Colon (tissue), 2 donors: ENCODE results near the gene CACNB2.
"Not testable (repeated sequence)": the region's sequence is repeated elsewhere in the genome, so short reads cannot be mapped to it uniquely, and the experiment has no call there.

Source experiments
- FAIRE-seq: peaks from 2 replicates; lab custom pipeline; 2012; peaks lifted over from hg19 to GRCh38; lab: Jason Lieb, UNC
- donor health status: control.
- donor health status: control.

CACNB2 gene

GRCh38 chr10:18402853-18403252 lies 262.6 kb downstream of the CACNB2 start:
- FAIRE-seq: no peak

GRCh38 chr10:18404530-18404929 lies 264.3 kb downstream of the CACNB2 start:
- FAIRE-seq: no peak

- FAIRE-seq: no peak
Observed at GRCh38 chr10:18406136-18406535, 265.9 kb downstream of the CACNB2 start.

- FAIRE-seq: no peak
Observed at GRCh38 chr10:18409599-18410397, 269.6 kb downstream of the CACNB2 start.

GRCh38 chr10:18414061-18414460 lies 273.8 kb downstream of the CACNB2 start:
- no peak for FAIRE-seq

GRCh38 chr10:18417950-18418527 lies 277.8 kb downstream of the CACNB2 start:
- FAIRE-seq: no peak

- FAIRE-seq: no peak
Observed at GRCh38 chr10:18418541-18419215, 278.5 kb downstream of the CACNB2 start.

GRCh38 chr10:18419945-18420344 lies 279.7 kb downstream of the CACNB2 start:
- FAIRE-seq: no peak

- no peak for FAIRE-seq
Observed at GRCh38 chr10:18421726-18422293, 281.6 kb downstream of the CACNB2 start.

GRCh38 chr10:18423058-18423637 lies 282.9 kb downstream of the CACNB2 start:
- no peak for FAIRE-seq

GRCh38 chr10:18424200-18424599 lies 284.0 kb downstream of the CACNB2 start:
- no peak for FAIRE-seq

- no peak for FAIRE-seq
Observed at GRCh38 chr10:18429335-18429734, 289.1 kb downstream of the CACNB2 start.

- FAIRE-seq: no peak
Observed at GRCh38 chr10:18436902-18437301, 296.7 kb downstream of the CACNB2 start.

GRCh38 chr10:18437486-18437885 lies 297.3 kb downstream of the CACNB2 start:
- no peak for FAIRE-seq

- FAIRE-seq: no peak
Observed at GRCh38 chr10:18438361-18439126, 298.3 kb downstream of the CACNB2 start.

- no peak for FAIRE-seq
Observed at GRCh38 chr10:18439601-18440000, 299.4 kb downstream of the CACNB2 start.

- FAIRE-seq: not testable (repeated sequence)
Observed at GRCh38 chr10:18445635-18446034, 305.4 kb downstream of the CACNB2 start.

- no peak for FAIRE-seq
Observed at GRCh38 chr10:18446205-18446604, 306.0 kb downstream of the CACNB2 start.

GRCh38 chr10:18449611-18450026 lies 309.4 kb downstream of the CACNB2 start:
- FAIRE-seq: no peak

GRCh38 chr10:18450298-18450697 lies 310.1 kb downstream of the CACNB2 start:
- no peak for FAIRE-seq

- FAIRE-seq: no peak
Observed at GRCh38 chr10:18455086-18455884, 315.1 kb downstream of the CACNB2 start.
